Hematopoietic multipotent progenitor cell (in vitro differentiated cells): ENCODE measurements around the gene FGD5. TPM values are rescaled to one million over a fixed set of nuclear protein-coding genes. Genes with fewer than 3 reads are reported as not detected.

Experiments
- DNase-seq, 3 donors: peaks; one replicate each; pipeline ENCODE4 v3.0.0-alpha.2; 2011 to 2015; ENCODE audit warnings: low read depth in 2 of 3, low spot score in 2 of 3
- total RNA-seq: library from RNA; depleted of rRNA; stranded (reverse); fragments of >200 nt; gene quantifications from one replicate; pipeline ENCODE4 v1.2.3, GENCODE V29; 2012

FGD5 gene
- total RNA-seq, 1 donor: 21.8 TPM

DNA sequence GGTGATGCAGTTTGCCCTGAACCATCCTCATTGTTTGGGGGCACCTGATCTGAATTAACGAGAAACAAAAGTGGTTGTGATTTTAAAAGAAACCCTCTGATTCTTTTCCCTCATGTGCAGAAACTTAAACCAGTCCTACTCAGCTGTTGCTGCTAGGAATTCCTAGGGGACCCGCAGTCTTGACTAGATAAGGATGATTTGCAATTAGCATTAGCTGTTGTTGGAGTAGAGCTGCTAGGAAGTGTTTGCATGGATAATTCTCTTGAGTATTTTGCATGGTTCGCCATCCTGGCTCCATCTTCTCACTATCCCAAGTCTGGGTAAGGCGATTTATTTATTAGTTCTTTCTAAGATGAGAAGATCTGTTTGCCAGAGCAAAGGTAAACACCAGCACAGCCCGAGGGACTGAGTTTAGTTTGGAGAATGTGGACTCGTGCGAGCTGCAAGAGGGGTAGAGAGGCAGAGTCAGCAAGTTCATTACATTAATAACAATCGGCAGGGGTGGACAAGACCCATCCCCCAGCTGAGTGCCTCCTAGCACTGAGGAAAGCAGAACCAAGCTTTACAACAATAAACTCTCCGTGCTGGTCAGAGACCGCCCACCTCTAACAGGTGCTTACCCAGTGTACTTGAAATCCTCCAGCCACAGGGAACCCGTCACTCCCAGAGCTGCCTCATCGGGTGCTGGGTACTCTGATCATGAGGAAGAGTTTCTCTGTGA lies 4.1 kb downstream of the FGD5 start:
- DNase-seq: peak in 1 of 3 donors; percentile 15

- no peak for DNase-seq
Observed at GRCh38 chr3:14823393-14823792, 4.6 kb downstream of the FGD5 start.

DNA sequence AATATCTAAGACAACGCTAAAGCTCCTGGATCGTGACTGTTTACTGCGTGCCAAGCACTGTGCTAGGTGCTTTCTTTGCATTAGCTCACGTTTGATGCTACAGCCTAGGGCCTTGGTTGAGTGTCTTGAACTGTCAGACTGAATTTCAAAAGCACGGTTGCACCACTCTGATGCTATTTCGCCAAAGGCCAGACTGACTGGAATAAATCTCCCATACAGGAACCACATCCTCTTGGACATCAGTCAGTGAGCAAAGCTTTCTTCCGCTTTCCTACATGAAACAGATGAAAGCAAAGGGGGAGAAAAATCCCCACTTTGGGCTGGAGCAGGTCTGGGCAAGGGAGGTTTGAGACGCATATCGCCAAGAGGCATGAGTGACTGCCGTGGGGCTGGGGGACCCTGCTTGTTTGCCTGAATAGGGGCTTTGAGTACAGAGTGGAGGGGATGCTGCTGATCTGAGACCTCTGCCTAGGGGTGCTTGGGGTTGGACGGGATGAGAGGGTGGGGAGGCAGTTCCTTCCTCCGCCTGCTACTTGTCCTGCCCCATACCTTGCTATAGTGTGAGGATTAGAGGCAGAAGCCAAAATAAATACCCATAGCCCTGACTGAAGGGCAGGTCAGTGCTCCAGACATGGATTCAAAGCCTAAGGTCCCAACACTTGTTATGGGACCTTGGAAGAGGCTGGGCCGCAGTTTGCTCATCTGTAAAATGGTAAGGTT lies 5.3 kb downstream of the FGD5 start:
- DNase-seq: no peak

DNA sequence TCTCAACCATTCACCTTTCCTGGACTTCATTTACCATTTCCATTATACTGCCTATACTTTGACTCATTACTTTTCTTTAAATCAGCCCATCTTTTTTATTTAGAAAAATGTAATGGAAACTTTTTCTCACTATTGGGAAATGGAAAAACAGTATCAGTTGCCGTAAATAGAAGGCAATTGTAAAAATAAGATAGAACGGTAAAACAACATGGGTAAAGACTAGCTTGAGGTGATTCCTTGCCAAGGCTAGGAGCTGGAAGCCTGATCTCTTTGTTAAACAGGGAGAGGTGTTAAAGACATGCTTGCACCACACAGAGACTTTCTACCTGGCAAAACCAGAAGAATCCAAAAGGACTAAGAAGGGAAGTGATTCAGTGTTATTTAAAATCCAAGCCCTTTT lies 5.9 kb downstream of the FGD5 start:
- DNase-seq: no peak

DNA sequence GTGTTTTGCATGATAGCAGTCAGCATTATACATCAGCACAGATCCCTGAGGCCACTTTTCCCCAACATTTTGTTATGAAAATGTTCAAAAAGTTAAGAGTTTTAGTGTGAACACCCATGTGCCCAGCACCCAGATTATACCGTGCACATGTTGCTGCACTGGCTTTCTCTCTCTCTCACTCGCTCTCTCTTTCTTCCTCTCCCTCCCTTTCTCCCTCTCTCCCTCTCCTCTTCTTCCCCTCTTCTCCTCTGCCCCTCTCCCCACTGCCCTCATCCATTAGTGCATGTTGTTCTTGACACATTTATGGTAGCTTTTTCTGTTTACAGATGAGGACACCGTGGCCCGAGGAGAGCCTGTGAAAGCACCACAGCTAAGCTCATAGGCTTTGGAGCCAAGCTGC lies 7.3 kb downstream of the FGD5 start:
- DNase-seq: no peak

DNA sequence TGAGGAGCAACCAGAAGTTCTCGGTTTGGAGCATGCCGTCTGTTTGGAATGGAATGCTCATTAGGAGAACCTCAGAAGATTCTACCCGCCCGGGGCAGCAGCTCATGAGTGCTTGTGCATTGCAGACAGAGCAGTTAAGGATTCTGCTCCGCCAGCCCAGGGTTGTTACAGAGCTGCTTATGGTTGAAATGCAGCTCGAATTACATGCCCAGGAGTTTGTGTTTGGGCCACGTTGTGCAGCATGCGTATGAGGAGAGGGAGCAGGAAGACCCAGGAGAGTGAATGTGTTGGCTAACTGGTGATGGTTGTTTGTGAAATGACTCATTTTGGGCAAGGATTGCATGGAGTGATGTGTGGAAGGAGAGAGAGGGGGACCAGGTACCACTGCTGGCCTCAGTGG lies 9.0 kb downstream of the FGD5 start:
- no peak for DNase-seq

GRCh38 chr3:14829811-14830210 lies 11.0 kb downstream of the FGD5 start:
- no peak for DNase-seq

- DNase-seq: no peak
Observed at GRCh38 chr3:14831916-14832450, 13.2 kb downstream of the FGD5 start.

- DNase-seq: no peak
Observed at GRCh38 chr3:14832975-14833722, 14.4 kb downstream of the FGD5 start.

DNA sequence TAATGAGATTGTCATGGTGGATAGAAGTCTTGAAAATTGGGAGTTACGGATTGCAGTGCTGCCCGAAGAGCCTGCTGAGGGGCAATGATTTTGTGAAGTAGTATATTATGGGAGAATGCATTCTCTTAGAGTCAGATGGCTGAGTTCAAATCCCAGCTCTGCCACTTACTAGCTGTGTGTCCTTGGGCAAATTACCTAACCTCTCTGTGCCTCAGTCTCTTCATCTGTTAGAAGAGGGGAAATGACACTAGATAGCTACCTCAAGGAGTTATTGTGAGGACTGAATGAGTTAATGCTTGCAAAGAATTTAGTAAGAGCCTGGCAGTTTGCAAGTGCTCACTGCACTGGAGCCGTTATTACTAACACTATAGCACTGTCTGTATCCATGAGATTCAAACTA lies 15.4 kb downstream of the FGD5 start:
- no peak for DNase-seq

GRCh38 chr3:14834807-14835466 lies 16.2 kb downstream of the FGD5 start:
- no peak for DNase-seq

DNA sequence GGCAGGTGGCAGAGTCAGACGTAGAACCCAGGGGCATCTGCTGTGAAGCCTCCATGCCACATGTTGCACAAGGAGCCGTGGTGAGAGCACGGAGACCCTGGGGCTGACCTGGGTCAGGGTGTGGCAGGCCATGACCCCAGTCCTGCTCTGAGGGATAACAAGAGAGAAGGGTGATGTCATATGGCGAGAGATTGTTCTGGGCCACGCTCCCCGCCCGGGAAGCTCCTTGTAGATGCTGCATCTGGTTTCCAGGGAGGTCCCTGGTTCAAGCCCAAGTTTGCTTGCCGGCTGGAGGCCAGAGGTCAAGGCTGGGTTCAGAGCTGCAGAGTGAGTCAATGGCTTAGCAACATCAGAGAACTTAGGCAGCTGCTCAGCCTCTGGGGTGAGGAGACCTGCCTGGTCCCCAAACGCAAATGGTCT lies 17.3 kb downstream of the FGD5 start:
- no peak for DNase-seq

DNA sequence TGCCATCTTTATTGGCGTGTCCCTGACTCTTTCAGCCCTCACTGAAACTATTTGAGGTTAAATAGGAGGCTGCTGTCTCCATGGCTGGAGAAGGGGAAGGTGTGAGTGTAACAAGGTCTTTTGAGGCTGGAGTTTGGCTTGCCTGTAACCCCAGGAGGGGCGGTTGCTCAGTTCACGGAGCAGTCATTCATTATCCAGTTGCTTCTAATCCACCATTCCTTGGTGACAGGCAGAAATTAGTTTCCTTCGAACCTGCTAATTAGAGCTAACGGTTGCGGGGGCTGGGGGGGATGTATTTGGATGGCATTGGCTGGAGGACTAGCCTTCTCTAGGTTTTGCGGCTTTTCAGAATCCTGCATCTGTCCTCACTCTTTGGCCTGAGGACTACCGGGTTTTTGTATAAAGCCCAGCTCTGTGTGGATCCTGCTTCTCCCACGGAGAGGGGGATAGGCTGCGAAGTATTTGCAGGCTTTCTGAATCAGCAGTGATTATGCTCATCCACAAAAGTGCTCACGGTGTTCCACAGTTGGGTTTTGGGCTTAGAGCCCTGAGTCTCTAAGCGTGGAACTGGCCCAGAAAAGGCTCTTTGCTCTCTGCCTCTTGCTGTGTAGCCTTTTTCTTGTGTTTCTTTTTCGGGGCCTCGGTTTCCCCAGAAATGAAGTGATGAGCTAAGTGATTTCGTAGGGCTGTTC lies 18.6 kb downstream of the FGD5 start:
- DNase-seq: no peak

GRCh38 chr3:14837878-14838258 lies 19.1 kb downstream of the FGD5 start:
- no peak for DNase-seq

DNA sequence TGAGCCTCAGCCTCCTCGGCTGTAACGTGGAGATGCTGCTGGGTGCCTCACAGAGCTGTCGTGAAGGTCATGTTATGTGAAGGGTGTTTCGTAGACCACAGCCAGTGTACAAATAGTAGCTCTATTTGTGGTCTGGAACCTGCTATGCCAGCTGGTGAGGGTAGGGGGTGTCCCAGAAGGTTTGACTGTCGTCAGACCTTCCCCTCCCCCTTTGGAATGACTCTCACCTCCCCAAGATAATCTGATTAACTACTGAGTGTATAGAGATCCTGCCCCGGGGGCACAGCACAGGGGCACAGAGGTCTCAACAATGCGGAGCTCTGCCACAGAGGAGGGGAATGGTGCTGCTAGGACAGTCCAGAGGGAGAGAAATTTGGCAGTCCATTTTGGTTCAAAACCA lies 20.5 kb downstream of the FGD5 start:
- peak in 1 of 3 donors; percentile 32 for DNase-seq

GRCh38 chr3:14841836-14842235 lies 23.1 kb downstream of the FGD5 start:
- no peak for DNase-seq

GRCh38 chr3:14842277-14842676 lies 23.5 kb downstream of the FGD5 start:
- DNase-seq: no peak

- DNase-seq: no peak
Observed at GRCh38 chr3:14843321-14843720, 24.6 kb downstream of the FGD5 start.

- no peak for DNase-seq
Observed at GRCh38 chr3:14844386-14845170, 25.8 kb downstream of the FGD5 start.

GRCh38 chr3:14845180-14845579 lies 26.4 kb downstream of the FGD5 start:
- no peak for DNase-seq
